Activated CD8-positive, alpha-beta memory T cell treated with anti-CD3 and anti-CD28 coated beads, Interleukin-2, amount 10 ng/mL, durations not matched to agents 7 days and 5 days (primary cell): Measurements from ENCODE around the gene PHKG1. TPM values are rescaled to one million over a fixed set of nuclear protein-coding genes. Genes with fewer than 3 reads are reported as not detected.
A peak's percentile ranks its signal among the peaks of the same experiment; 100 is the strongest.
"Not testable (repeated sequence)": the region's sequence is repeated elsewhere in the genome, so short reads cannot be mapped to it uniquely, and the experiment has no call there.

Experiments
- ATAC-seq: fragments of 150-1000 bp; cut with Tn5 transposase; one replicate; pipeline ENCODE4 v1.10.0; 2021; ENCODE audit warnings: moderate library complexity
- CTCF ChIA-PET: fragments of 350-600 bp; sonication (Branson Sonifier 250); formaldehyde crosslinking; loops from one replicate; lab custom pipeline; 2021; ENCODE audit warnings: antibody characterized with exemption; lab: Charles Lee
- DNase-seq: peaks from one replicate; pipeline ENCODE4 v3.0.0-alpha.2; 2020
- H3K27ac Mint-ChIP-seq: one replicate; pipeline ENCODE4 v1.8.0; 2021; ENCODE audit warnings: mild to moderate bottlenecking, mixed read lengths
- H3K27me3 Mint-ChIP-seq: one replicate; pipeline ENCODE4 v1.8.0; 2021; ENCODE audit warnings: mixed read lengths
- H3K36me3 Mint-ChIP-seq: one replicate; pipeline ENCODE4 v1.8.0; 2021; ENCODE audit warnings: mild to moderate bottlenecking, mixed read lengths
- H3K4me1 Mint-ChIP-seq: one replicate; pipeline ENCODE4 v1.8.0; 2021; ENCODE audit warnings: mixed read lengths
- H3K4me3 Mint-ChIP-seq: one replicate; pipeline ENCODE4 v1.8.0; 2021; ENCODE audit warnings: mild to moderate bottlenecking, moderate library complexity, mixed read lengths
- H3K9me3 Mint-ChIP-seq: one replicate; pipeline ENCODE4 v1.8.0; 2022; ENCODE audit warnings: low read depth, mixed read lengths
- total RNA-seq, 2 experiments: library from RNA; stranded (reverse); gene quantifications; one replicate each; pipeline ENCODE4 v1.2.3, GENCODE V29; 2021

PHKG1 gene
- total RNA-seq, 2 experiments from 2014 or later, result 1.8 to 2.5 TPM

GRCh38 chr7:56048245-56048644 lies 44.5 kb downstream of the PHKG1 start:
- DNase-seq, result no peak
- CTCF ChIA-PET, result no interaction called here
- Mint-ChIP-seq H3K9me3 (no peaks in the 10 kb centered on the region), H3K36me3 (peaks cover 14% of the 10 kb centered on the region), H3K27ac (no peak overlapping the region), H3K27me3 (no peaks in the 10 kb centered on the region), H3K4me3 (no peak overlapping the region), H3K4me1 (peaks cover 24% of the 10 kb centered on the region)
- no peak for ATAC-seq

DNA sequence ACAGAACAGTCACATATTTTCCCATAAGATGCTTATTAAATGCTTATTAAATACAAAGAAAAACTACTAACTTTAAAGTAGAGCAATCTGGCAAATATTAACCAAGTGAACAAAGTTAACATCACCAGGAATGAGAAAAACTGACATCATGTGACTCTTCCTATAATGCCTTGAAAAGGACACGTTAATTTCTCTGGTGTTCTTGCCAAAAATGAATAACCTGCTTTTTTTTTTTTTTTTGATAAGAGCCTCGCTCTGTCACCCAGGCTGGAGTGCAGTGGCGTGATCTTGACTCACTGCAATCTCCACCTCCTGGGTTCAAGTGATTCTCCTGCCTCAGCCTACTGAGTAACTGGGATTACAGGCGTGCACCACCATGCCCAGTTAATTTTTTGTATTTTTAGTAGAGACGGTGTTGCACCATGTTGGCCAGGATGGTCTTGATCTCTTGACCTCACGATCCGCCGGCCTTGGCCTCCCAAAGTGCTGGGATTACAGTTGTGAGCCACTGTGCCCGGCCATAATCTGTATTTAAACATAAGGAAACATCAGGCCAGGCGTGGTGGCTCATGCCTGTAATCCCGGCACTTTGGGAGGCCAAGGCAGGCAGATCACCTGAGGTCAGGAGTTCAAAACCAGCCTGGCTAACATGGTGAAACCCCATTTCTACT lies 45.2 kb downstream of the PHKG1 start:
- H3K27ac Mint-ChIP-seq, H3K27me3 Mint-ChIP-seq, ATAC-seq, DNase-seq, H3K4me3 Mint-ChIP-seq, H3K9me3 Mint-ChIP-seq, CTCF ChIA-PET: not testable (repeated sequence)
- peaks cover 17% of the 10 kb centered on the region for H3K4me1 Mint-ChIP-seq
- peaks cover 11% of the 10 kb centered on the region for H3K36me3 Mint-ChIP-seq

DNA sequence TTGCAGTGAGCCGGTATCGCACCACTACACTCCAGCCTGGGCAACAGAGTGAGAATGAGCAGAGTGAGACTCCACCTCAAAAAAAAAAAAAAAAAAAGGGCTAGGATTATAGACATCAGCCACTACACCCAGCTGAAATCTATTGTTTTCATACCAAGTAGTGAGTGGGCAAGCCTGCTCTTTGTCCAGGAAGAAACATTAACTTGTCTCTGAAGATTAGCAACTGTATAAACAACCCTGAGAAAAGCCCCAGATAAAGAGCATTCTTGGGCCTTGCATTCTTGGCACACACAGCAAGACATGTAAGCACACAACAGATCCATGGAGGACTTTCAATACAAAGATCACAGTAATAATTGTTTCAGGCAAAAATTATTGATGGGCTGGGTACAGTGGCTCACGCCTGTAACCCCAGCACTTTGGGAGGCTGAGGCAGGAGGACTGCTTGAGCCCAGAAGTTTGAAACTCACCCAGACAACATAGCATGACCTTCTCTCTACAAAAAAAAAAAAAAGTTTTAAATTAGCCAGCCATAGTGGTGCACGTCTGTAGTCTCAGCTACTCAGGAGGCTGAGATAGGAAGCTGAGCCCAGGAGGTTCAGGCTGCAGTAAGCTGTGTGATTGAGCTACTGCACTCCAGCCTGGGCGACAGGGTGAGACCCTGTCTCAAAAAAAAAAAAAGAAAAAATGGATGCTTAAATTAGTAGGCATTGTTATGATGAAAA lies 45.9 kb downstream of the PHKG1 start:
- no peaks in the 10 kb centered on the region for H3K27me3 Mint-ChIP-seq
- no peak overlapping the region for H3K27ac Mint-ChIP-seq
- CTCF ChIA-PET, result no interaction called here
- peaks cover 15% of the 10 kb centered on the region for H3K4me1 Mint-ChIP-seq
- DNase-seq (no peak), ATAC-seq (no peak)
- peaks cover 11% of the 10 kb centered on the region for H3K36me3 Mint-ChIP-seq
- no peaks in the 10 kb centered on the region for H3K9me3 Mint-ChIP-seq
- H3K4me3 Mint-ChIP-seq, result no peak overlapping the region

- H3K9me3 Mint-ChIP-seq, ATAC-seq, H3K4me3 Mint-ChIP-seq, CTCF ChIA-PET, H3K27me3 Mint-ChIP-seq, DNase-seq, H3K27ac Mint-ChIP-seq: not testable (repeated sequence)
- Mint-ChIP-seq H3K36me3 (peaks cover 13% of the 10 kb centered on the region), H3K4me1 (peaks cover 15% of the 10 kb centered on the region)
Measured at GRCh38 chr7:56045758-56046157, 47.0 kb downstream of the PHKG1 start.

DNA sequence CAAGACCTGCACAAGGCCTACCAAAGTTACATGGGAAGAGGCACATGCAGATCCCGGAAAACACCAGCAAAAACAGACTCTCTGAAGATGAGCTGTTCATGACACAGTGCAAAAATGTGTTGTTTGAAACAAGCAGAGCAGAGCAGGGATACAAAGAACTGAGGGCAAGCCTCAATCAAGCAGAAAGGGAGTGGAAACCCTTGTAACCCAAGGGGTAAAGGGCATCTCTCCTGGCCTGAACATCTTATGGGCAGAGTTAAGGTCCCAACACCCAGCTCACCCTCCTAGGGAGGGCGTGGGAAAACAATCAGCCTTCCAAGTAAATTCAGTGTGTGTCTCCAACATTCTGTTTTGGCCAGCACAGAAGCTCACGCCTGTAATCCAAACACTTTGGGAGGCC lies 52.0 kb downstream of the PHKG1 start:
- ATAC-seq, result no peak
- CTCF ChIA-PET, result interaction anchor here (0.7 kb wide), 1 partner anchor 272 kb away, joined by 3 read pairs; no protein-coding TSS in a partner anchor
- Mint-ChIP-seq H3K27me3 (no peaks in the 10 kb centered on the region), H3K4me3 (no peak overlapping the region), H3K4me1 (no peaks in the 10 kb centered on the region), H3K36me3 (peaks cover 13% of the 10 kb centered on the region), H3K27ac (no peak overlapping the region), H3K9me3 (no peaks in the 10 kb centered on the region)
- no peak for DNase-seq

DNA sequence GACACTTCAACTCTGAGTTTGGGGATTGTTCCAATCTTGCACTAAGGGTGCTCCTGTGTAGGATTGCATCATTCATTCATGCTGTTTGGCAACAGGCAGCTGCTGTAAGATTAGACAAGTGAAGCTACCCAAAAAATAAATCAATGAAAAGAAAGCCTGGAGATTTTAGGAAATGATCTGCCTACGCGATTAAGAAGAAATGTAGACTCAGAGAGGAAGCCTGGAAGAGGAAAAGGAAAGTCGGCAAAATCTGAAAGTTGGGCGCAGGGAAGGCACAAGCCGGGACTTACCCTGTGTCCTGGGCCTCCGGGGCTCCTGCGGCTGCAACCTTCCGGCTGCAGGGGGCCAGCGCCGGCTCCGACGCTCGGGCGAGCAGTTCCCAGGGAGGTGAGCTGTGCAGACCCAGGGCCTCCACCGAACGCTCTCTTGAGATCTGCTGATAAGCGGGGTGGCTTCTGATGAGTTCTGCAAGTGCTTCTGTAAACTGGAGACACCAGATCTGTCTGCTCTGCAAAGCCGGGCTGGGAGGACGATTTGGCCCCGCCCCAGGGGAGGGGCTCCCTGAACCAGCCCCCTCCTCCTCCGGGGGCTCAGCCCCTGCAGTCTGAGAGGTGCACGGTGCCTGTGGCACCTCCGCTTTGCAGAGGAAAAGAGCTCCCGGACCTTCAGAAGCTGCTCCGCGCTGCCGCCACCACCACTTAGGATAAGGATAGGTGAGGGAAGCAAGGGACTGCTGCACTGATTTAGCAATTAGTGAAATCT lies 58.9 kb downstream of the PHKG1 start:
- DNase-seq (peak; percentile 78), ATAC-seq (peak; percentile 97)
- Mint-ChIP-seq H3K27me3 (no peaks in the 10 kb centered on the region), H3K27ac (peak overlapping the region; percentile 84), H3K4me1 (peaks cover 9% of the 10 kb centered on the region), H3K36me3 (peaks cover 9% of the 10 kb centered on the region), H3K4me3 (peak overlapping the region; percentile 84), H3K9me3 (no peaks in the 10 kb centered on the region)
- CTCF ChIA-PET, result interaction anchor here (0.7 to 2.2 kb wide), 3 partner anchors 17 to 82 kb away, joined by 3 to 11 read pairs (median 3); partner anchors contain the start of genes CCT6A and PSPH

GRCh38 chr7:56032578-56032977 lies 60.2 kb downstream of the PHKG1 start:
- H3K36me3 Mint-ChIP-seq, result peaks cover 13% of the 10 kb centered on the region
- DNase-seq, ATAC-seq, H3K4me3 Mint-ChIP-seq, CTCF ChIA-PET, H3K9me3 Mint-ChIP-seq, H3K4me1 Mint-ChIP-seq, H3K27ac Mint-ChIP-seq, H3K27me3 Mint-ChIP-seq: not testable (repeated sequence)

DNA sequence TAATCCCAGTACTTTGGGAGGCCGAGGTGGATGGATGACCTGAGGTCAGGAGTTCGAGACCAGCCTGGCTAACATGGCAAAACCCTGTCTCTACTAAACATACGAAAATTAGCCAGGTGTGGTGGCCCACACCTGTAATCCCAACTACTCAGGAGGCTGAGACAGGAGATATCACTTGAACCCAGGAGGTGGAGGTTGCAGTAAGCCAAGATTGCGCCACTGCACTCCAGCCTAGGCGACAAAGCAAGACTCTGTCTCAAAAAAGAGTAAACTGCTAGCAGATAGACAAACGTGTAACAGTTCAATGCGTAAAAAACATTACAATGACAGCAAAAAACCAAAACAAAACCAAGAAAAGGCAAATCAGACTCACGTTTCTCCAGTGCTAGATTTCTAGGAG lies 61.2 kb downstream of the PHKG1 start:
- CTCF ChIA-PET, ATAC-seq, DNase-seq, H3K27ac Mint-ChIP-seq, H3K4me3 Mint-ChIP-seq, H3K4me1 Mint-ChIP-seq, H3K27me3 Mint-ChIP-seq, H3K9me3 Mint-ChIP-seq: not testable (repeated sequence)
- peaks cover 15% of the 10 kb centered on the region for H3K36me3 Mint-ChIP-seq

DNA sequence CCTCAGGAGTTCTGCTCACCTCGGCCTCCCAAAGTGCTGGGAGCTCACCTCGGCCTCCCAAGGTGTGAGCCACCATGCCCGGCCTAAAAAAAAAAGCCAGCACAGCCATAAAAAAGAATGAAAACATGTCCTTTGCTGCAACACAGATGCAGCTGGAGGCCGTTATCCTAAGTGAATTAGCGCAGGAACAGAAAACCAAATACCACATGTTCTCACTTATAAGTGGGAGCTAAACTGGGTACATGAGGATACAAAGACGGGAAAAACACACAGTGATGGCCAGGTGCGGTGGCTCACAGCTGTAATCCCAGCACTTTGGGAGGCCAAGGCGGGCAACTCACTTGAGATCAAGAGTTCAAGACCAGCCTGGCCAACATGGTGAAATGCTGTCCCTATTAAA lies 62.4 kb downstream of the PHKG1 start:
- Mint-ChIP-seq H3K4me3 (no peak overlapping the region), H3K4me1 (peaks cover 9% of the 10 kb centered on the region), H3K9me3 (no peaks in the 10 kb centered on the region), H3K27ac (no peak overlapping the region), H3K36me3 (peaks cover 18% of the 10 kb centered on the region), H3K27me3 (no peaks in the 10 kb centered on the region)
- CTCF ChIA-PET, result no interaction called here
- ATAC-seq, result no peak
- DNase-seq, result no peak

Other genes with a start within 250 kb of the PHKG1 start
- gene SEPTIN14, start 230.2 kb downstream of the PHKG1 start, total RNA-seq, result not detected
- under 1 TPM; 0.44 to 0.96 TPM for gene ZNF713, start 205.5 kb downstream of the PHKG1 start, total RNA-seq
- 10 to 100 TPM; 14.3 to 20.3 TPM for gene MRPS17, start 141.1 kb downstream of the PHKG1 start, total RNA-seq
- 10 to 100 TPM; 28.6 to 29.0 TPM for gene NIPSNAP2, start 128.4 kb downstream of the PHKG1 start, total RNA-seq
- 10 to 100 TPM; 12.4 to 22.2 TPM for gene PSPH, start 41.5 kb downstream of the PHKG1 start, total RNA-seq
- gene CCT6A, start 41.2 kb downstream of the PHKG1 start, total RNA-seq, result 100 to 1,000 TPM; 120 to 181 TPM
- 100 to 1,000 TPM; 115 to 145 TPM for gene SUMF2, start 28.7 kb downstream of the PHKG1 start, total RNA-seq
- gene CHCHD2, start 13.5 kb upstream of the PHKG1 start, total RNA-seq, result 100 to 1,000 TPM; 454 to 534 TPM
- gene NUPR2, start 23.5 kb upstream of the PHKG1 start, total RNA-seq, result not detected